Thyroid gland (tissue), 4 donors: ENCODE measurements around the gene PTPMT1.

ENCODE experiments used
- POLR2A ChIP-seq, 2 donors: fragments of 450-650 bp; IDR thresholded peaks; one replicate each; pipeline ENCODE4 v1.6.1; 2017; ENCODE audit warnings: antibody characterized with exemption in 2 of 2, mild to moderate bottlenecking in 2 of 2, moderate library complexity in 1 of 2
- TF ChIP-seq, protein P1 (sequence below), 6 experiments: fragments of 200-600 bp in 3 of 6; fragments of 450-650 bp in 3 of 6; sonication (generic) in 3 of 6; IDR thresholded peaks; one replicate each; pipeline ENCODE4 v1.5.1; 2016 to 2019; ENCODE audit warnings: antibody characterized with exemption in 6 of 6, mild to moderate bottlenecking in 2 of 6, inconsistent platforms in 1 of 6, moderate library complexity in 1 of 6

DNA sequence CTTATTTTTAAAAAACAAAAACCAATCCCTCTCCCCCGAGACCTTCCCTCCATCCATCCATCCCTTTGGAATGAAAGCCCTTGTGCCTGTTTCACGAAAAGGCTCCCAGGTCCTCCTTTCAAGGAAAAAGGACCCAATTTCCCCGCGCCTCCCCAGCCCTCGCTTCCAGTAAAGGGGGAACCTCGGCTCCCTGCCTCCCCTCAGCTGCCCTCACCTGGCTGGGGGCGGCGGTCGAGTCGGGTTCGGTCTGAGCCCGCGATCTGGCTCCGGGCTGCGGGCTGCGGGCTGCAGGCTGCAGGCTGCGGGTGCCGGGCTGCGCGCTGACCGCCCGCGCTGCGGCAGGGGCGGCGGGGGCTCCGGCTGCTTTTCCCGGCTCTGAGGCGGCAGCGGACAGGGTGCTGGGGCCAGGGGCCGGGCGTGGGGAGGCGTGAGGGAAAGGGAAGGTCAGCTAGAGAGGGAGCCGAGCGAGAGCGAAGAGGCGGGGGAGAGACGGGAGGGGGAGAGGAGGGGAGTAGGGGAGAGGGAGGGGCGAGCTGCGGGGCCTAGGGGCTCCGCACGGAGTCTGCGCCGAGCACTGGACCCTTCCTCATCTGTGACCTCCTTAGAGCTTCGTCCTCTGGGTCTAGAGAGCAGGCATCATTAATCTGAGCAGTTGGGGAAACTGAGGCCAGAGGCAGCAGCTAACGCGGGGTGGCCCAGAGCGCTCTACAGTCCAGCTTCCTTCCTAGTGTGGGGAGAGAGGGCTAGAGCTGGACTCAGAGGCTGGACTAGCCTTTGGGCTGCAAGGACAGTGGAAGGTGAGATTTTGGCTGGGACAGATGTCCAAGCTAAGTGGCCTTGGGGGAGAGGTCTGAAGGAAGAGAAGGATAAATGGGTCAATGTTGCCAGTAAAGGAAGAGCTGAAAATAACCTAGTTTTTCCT is 28.8 kb downstream of the PTPMT1 start, which contains the start of gene C1QTNF4:
- TF ChIP-seq POLR2A (IDR thresholded peaks at IDR 0.05), result no peak
- TF ChIP-seq, protein P1, sequence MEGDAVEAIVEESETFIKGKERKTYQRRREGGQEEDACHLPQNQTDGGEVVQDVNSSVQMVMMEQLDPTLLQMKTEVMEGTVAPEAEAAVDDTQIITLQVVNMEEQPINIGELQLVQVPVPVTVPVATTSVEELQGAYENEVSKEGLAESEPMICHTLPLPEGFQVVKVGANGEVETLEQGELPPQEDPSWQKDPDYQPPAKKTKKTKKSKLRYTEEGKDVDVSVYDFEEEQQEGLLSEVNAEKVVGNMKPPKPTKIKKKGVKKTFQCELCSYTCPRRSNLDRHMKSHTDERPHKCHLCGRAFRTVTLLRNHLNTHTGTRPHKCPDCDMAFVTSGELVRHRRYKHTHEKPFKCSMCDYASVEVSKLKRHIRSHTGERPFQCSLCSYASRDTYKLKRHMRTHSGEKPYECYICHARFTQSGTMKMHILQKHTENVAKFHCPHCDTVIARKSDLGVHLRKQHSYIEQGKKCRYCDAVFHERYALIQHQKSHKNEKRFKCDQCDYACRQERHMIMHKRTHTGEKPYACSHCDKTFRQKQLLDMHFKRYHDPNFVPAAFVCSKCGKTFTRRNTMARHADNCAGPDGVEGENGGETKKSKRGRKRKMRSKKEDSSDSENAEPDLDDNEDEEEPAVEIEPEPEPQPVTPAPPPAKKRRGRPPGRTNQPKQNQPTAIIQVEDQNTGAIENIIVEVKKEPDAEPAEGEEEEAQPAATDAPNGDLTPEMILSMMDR (IDR thresholded peaks at IDR 0.05), result no peak
